Activated CD4-positive, CD25-positive, alpha-beta regulatory T cell treated with anti-CD3 and anti-CD28 coated beads, Interleukin-2, amount 50 U/mL, for 72 hours (primary cell): ENCODE results near the gene DPP4.
A peak's percentile ranks its signal among the peaks of the same experiment; 100 is the strongest.

ENCODE experiments used
- DNase-seq: peaks from one replicate; pipeline ENCODE4 v3.0.0; 2021

DPP4 gene

DNA sequence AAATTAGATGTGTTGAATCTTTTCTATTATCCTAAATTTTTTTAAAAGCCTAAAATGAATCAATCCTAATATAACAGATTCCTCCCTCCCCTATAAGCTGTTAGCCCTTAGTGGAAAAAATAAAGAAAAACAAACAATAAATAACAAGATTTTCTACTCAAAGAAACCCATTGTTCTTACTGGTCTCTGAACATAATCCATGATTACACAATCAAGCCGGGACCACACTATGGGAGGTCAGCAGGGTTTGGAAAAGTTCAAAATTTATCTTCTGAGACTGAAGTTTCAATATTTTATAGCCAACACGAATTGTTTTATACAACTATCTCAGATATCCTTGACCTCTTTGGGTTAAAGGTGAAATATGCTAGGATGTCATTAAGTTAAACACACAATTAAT lies 57.9 kb downstream of the DPP4 start:
- no peak for DNase-seq

DNA sequence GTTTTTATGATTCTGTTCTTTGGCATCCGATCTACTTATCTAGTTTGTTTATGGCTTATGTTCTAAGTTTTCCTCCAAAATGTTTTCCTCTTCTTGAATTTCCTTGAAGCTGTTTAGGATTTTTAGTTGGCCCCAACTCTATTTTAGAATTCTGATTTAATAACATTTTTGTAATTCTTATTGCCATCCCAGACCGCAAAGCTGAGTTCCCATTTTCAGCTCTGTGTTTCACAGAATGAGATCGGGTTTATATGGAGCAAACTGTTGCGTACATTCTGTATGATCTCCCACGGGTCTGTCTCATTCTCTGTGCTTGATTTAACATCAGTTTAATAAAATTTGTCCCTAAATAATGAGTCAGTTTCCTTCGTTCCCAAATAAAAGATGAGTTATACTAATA lies 59.3 kb downstream of the DPP4 start:
- no peak for DNase-seq

DNA sequence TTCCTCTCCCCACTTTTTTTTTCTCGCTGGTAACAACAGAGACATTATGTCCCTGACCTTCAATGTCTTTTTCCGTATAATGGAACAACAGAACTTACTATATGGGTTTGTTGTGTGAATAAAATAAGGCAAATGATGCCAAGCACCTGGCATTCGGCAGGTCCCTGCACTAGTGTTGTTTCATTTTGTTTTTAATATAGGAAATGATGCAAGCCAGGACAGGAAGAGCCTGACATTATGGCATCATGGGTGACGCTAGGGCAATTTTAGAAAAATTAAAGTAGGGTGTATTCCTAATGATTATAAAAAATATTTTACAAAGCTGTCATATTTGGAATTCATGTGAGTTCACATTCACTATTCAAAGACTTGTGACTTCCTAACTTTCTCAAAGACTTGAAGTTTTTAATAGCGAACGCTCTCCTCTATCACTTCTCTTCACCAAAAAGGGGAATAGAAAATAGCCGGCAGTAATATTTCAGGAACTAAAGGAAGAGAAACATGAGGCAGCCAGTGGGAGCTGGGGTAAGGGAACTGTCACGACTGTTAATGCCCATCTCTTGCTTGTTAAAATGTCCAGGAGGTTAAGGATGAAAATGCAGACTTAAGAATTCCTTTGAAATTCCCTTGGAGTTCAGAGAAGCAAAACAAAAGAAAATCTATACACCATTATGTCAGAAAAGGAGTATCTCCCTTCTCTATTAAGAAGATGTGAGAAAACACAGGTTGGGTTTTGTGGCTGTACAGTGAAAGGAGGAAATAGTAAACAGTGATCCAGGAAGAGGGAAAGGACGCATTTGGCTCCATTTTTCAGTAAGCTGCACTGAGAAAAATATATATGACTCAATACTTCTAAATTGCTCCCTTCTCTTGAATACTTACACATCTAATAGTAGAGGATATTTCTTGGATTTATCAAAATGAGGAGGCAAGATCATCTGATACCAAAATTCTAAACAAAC lies 60.2 kb downstream of the DPP4 start:
- DNase-seq, result no peak

DNA sequence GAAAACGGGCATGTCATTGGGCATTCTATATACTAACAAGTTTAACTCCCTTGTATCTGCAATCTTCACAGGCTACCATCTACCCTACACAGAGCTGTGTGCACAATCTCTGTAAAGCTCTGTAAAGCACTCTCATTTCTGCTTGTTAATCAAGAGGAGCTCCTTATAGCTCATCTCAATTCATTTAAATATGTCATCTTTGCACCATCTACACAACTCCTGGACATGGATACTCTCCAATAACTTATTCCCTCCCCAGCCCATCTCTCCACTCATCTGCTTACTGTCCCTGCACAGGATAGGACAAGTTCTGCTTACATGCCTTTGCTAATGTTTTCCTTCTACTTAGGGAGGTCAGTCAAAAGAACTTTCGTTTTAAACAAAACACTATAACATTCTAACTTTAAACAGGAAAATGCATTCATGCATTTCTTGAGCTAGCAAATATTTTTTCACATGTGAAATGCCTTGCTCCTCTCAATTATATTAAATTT lies 61.4 kb downstream of the DPP4 start:
- DNase-seq, result no peak

DNA sequence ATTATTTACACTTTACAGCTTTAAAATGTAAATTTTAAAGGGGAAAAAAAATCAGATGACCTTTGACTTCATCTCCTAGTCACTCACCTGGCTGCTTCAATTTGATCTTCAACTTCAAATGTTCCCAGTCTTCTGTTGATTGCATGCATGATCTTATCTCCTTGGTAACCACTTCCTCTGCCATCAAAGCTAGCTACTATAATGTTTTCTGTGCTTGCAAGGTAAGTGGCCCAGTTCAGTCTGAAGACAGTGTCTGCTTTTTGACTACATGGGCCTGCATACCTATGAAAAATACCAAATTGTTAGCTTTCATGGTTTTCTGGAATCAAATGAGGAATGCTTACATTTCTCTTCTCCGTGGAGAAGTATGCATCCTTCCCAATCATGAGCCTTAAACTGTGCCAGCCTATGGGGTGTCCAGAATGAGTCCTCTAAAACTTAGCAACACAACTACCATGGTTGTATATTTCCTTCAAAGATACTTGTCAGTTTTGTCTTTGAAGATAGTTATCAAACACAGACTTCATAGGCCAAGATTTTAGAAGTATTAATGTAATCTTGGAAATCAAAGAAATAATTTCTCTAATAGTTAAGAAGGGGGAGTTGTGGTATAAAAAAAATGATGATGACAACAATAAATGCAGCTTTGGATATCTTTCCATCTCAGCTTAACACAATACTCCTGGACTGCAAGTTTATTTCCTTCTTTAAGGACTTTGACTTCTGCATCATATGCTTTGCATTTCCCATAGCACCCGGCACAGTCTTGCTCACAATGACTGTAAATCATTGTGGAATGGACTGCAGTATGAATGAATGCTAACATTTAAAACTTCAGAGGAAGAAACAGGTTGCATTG lies 62.1 kb downstream of the DPP4 start:
- no peak for DNase-seq

DNA sequence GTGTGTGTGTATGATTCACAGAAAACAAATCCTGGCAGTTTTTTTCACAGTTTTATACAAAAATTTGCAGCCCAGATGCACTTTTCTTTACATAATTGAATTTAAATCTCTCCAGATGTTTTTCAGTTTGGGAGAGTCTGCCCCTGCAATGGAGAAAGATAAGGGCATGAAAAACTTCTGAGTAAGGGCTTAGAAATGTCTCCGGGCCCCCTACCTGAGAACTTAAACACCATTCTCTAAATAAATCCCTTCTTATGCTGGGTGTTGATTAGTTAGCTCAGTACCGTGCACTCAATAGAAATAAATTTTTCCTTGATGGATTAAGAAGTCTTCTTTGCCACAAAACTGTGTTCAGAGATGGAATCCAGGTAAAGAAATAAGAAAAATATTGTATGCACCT lies 64.5 kb downstream of the DPP4 start:
- DNase-seq, result no peak

DNA sequence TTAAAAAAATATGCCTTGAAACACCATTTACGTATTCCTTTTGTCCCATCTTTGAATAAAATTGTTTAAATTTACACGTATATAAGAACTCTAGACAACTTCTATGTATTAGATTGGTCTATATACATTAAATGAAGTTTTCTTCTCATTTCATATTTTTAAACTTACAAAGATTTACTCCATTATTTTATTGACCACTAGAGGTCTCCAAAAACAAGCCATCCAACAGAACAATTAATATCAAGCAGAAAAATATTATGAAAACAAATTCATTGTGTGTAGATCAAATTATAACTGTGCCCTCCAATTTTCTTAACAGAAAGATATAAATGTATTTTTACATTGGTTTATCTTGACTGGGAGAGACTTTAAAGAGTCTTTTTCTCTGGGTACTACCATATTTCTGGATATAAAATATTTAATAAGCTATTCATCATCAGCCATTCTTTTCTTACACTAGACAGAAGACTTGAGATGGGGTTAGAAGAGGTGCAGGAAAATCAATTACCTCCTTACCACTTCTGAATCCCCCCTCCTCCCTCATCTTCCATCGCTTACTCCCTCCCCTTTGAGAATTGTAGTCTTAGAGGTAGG lies 66.5 kb downstream of the DPP4 start:
- DNase-seq, result no peak

DNA sequence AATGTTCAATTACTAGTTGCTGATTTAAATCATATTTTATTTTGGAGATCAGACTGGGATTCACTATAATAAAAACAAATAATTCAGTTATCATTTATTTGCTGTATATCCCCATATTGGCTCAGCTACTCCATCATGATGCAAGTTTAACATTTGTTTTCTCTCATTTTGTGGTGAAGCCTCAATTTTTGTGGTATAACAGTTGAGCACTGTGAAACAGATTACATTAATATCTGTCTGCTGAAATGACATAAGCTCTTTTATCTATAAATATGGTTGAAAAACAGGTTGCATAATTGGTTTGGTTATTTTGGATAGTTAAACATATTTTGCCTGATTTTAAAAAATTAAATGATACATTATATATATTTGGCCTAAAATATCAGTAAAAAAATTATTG lies 67.7 kb downstream of the DPP4 start:
- DNase-seq, result no peak

DNA sequence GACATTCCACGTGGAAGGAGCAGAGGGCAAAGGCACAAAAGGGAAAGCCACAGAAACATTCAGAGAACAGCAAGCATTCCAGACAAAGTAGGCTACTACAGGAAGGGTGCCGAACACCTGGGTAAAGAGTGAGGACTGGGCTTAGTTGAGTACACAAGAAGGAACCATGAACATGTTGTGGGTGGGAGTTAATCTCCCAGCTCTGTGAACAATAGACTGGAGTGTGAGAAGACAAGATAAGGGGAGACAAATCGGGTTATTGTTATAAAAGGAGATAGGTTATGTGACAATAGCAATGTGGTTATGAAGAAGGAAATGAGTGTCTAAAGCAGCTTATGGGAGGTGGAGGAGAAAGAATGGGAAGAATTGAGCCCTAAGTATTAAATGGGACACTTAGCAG lies 70.0 kb downstream of the DPP4 start:
- no peak for DNase-seq

DNA sequence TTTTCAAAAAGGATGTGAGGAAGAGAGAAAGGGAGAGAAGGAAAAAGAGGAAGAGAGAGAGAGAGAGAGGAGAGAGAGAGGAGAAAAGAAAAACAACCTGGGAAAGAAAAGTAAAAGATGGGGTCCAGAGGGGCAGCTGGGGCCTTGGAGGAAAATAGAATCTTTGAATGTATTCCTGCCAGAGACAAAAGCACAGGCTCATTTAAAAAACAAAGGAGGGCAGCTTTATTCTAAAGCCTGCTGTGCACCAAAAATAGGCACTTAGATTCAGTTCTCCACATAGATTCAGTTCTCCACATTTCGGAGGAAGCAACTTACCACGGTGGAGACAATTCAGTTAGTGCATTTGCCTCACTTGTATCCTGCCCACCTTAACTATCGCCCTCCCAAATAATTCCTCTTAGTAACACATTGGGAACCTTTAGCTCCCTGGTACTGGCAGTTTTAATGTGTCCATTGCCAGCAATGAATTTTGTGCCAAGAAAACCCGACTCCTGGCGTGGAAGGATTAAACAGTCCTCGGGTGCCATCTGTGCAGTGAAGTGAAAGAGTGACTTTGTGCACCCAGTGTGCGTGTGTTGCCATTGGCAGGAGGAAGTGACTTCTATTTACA lies 71.3 kb downstream of the DPP4 start:
- DNase-seq, result no peak

DNA sequence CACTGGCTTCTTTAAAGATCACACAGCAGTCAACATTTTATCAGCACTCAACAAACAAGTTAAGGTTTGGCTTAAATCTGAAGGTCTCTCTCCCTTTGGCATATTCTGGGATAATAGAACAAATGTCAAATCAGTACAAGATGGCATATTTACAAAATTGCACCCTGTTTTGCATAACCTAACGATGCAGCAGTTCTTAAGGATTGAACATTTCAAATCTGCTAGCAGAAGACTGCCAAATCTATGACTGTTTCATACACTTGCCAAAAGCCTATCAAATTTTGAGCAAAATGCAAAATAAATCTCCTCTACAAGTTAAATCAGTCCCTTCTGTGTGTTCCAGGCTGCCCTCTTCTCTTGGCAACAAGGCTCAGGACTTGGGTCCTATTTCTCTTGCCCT lies 73.6 kb downstream of the DPP4 start:
- DNase-seq, result no peak

DNA sequence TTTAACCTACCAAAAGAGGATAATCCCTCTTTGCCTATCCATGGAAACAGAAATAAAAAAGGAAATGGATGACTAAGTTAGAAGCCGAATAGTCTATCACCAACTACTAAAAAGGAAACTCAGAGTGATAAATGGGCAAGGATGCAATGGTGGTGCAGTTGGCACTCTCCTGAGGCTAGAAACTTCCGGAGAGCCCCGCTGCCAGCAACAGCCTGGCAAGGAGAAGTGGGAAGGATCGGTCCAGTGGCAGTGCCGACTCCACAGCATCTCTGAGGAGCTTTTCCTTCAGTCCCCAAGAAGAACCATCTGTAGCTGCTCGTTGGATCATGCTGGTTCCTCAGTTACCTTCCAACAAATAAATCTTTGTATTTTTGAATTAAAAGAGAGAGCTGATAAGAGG lies 74.7 kb downstream of the DPP4 start:
- DNase-seq, result no peak

DNA sequence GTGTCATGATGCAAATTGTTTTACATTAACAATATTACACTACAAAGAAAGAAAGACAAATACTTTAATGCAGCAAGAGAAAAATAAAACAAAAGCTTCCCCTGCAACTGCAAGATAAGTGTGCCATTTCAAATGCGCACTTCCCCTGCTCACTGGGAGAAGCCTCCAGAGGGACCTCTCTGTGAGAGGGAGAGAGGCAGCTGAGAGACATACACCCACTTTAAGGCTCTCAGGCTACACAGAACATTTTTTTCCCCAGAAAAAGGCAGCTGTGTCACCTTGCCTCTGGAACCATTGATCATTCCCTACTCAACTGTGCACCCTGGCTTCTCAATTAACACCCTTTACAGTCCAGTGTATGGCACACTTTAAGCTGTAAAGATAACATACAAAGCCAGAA lies 75.2 kb downstream of the DPP4 start:
- no peak for DNase-seq

DNA sequence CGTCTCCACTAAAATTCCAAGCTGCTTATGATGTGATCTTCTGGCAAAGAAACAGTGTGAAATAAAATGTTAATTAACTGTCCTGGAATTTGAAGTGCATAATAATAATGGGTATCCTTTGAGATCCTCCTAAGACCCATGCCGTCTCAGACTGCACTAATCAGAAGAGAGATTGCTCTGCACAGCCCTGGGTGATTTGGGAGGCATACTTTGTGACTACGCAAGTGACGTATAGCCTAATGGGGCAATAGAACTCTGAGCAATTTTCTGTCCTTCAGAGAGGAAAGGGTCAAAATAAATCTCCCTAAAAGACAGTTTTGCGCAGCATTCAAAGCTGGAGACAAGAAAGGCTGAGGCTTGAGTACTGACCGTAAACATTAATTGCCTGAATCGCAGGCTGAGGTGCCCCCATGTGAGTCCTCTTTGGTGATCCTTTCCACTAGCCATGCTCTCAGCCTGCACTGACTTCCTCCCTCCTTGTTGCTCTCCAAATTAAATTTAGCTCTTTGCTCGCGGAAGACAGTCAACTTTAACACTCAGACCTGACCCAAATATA lies 76.0 kb downstream of the DPP4 start:
- DNase-seq, result no peak

DNA sequence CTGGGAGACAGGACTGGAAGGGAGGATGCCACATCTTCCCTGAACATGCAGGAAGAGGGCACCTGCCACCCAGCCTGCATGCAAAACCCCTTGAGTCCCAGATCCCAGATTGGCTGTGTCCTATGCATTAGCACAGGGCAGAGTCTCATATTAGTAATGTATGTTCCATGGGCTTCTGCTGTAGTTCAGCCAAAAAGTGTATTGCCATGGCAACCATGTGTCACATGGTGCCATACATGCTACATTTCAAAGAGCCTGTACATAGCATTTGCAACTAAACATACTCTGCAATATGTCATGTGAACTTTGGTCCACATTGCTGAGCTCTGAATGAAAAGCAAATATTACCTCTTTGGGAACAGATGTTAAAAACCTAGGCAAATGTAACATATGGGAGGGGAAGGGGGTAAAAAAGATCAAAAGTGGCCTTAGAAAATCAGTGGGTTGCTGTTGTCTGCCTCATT lies 78.4 kb downstream of the DPP4 start:
- DNase-seq, result no peak

DNA sequence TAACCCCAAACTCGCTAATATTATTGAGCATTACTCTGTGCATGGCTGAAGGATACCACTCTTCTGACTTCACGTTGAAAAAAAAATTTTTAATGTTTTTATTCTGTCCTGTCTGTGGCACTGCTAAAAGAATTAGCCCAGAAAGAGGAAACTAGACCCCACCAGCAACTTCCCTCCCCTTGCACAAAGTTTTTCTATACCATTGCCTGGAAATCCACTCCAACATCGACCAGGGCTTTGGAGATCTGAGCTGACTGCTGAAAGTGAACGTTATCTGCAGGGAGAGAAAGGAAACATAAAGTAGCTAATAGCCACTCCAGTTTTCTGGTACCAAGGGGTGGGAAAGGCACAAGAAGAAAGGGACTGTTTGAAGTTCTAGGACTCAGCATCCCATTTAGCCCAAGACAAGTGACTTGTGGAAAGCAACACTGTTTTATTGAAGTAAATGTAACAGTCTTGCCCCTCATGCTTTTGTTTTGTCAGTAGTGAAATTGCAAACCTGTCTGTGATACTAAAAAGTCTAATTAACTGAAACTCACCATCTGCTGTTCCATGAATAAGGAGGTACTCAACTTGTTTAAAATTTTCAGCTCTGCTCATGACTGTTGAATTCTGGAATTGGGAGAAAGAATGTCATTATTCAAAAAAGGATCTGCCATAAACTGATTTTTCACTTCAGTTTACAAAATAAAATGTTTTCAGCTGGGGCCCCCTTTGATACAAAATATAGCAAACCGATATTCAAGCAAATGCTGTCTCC lies 79.1 kb downstream of the DPP4 start:
- DNase-seq, result no peak

DNA sequence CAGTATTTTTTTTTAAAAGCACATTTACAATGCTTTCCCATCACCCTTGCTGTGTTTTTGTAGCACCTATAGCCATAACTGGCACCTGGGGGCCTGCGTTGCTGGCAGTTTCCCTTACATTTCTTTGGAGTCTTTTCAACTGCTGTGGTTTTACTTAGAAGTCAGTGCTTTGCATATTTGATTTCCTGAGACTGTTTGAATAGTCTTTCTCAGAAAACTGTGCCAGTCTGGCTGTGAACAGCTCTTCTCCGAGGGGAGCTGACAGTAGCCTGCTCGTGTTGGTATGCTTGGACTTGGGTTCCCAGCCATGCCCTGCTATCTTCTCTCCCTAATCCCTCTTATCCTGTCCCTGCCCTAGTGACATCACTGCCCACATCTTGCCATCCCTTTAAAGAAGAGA lies 81.5 kb downstream of the DPP4 start:
- DNase-seq, result peak; percentile 53

DNA sequence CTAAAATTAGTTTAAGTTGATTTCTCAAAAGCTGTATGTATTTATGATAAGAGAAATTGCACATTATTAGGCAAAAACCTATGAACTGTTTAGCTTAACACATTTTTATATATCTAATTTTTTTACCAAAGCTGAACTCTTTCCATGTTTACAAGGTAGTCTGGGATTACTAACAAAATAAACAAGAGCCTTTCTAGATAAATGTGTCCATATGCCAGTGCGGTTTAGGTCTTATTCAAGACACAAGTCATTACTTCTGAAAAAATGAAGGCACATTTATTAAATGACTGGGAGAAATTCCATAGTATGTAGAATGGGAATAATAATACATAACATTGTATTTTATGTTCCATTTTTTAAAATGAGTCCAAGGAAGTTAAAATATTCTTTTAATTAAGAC lies 82.0 kb downstream of the DPP4 start:
- no peak for DNase-seq

DNA sequence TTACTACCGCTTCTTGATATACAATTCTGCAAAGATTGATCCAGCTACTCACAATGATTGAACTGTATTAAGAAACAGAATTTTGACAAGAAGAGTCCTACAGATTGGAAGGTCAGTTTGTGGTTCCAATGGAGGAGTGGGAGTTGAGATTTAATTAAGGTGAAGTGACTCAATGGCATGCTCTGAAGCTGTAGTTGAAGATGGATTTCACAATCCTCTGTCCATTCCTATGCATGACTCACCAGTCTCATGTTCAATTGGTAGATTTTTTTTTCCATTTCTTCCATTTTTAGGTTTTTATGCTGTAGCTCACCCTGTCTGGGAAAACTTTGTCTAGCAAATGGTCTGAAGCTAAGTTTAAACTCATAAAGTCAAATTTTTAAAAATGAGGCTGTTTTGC lies 83.3 kb downstream of the DPP4 start:
- no peak for DNase-seq

DNA sequence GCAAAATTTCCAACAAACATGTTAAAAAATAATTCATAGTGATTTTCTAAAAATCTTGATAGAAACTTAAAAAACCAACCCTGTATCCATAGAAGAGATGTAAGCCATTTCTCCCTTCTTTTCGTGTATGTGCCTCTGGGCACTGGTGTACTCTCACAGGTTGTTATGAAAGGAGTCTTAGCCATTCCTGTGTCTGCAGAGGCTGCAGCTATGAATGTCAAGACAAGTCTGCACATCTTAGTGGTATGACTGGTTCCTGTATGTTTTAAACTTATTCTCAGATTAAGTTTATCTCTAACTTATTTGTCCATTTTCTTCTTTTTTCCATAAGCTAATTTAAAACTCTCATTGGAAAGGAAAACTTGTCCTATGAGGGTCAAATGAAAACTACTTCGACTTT lies 84.0 kb downstream of the DPP4 start:
- no peak for DNase-seq

DNA sequence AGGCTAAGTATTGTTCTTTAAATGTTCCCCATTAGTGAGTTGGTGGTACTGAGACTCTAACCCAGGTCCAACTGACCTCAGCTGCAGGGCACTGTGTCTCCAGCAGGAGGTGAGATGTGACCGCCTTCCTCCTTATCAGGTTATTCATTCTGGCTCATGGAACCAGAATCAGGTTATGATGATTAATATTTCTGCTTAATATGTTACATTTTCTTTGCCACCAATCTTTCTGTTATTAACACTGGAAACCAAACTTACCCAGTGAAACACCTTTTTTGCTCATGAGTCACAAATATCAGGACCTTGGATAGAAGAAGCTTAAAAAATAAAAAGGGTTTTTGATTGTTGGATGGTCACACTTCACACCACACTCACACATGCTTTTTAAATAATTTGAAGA lies 85.4 kb downstream of the DPP4 start:
- DNase-seq, result no peak

DNA sequence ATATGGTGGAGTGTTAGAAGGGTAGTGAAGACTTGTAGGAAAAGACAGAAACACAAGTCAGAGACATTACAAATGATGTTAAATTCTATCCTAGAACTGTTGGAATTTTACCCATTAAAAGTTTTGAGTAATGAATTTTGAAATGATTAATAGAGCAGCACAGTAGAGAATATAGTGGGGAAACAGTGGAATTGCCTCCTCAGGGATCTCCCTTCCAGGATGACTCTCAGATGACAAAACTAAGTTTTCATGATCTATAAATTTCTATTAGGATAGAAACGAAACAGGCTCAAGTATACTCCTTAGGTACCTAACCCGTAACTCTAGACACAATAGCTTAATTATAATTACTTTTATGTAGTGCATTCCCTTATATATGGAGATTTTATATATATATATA lies 86.7 kb downstream of the DPP4 start:
- no peak for DNase-seq
